Measurements from ENCODE around the gene MDH1B.
"Not testable (repeated sequence)": the region's sequence is repeated elsewhere in the genome, so short reads cannot be mapped to it uniquely, and the experiment has no call there.

Gene MDH1B
- long read RNA-seq, partial matches to known transcripts: 6 of 23 reads
- long read RNA-seq, other reads (novel, unspliced or antisense): 11 of 23 reads

DNA sequence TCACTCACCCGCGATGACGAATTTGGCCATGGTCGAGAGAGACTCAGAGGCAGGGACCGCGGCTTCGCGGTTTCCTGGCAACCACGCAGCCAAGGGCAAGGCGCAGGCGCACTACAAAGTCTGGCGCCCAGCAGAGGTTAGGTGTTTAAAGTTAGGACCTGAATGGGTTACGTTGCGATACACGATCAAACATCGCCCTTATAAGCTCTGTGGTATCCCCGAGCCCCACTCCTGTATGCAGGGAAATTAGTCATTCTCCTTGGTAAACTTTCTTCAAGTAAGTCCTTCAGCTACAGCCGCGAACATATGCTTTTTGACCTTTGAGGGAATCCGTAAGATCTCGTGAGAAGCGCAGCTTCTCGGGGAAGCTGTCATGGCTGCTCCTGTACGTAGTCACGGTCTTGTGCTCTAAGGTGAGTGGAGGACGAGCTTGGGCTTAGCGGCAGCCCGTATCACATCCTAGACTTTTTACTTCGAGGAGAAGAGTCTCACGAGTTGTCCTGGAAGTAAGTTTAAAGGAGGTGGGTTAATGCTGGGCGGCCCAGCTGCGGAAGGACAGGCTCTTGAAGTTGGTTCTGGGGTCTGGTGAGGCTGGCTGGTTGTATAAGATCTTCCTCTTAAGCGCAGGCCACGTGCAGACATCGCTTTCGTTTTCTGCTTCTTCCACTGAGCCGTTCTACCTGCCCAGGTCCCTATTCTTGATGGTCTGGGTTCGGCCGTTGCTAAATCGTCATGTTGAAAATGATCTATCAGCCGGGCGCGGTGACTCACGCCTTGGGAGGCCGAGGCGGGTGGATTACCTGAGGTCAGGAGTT is at the start of gene MDH1B, which contains the start of gene FASTKD2:
TSS of gene MDH1B (minus strand) at position 87 of the 815 bp plus-strand sequence. CDS start at position 30, 57 bp downstream.
TSS of gene FASTKD2 (plus strand) at position 365 of the 815 bp plus-strand sequence. CDS start 1,088 bp downstream, outside the sequence.
- Histone ChIP-seq H3K27ac (replicated peaks) (peak within 1 kb of the TSS; percentile 92), H3K4me3 (replicated peaks; ENCODE audit: insufficient read depth, low read length) (peak within 1 kb of the TSS; percentile 62), H3K27me3 (ENCODE audit: insufficient read depth, poor library complexity, severe bottlenecking) (peaks cover 8% of the 10 kb centered on the region)
- TF ChIP-seq POLR2AphosphoS5 (IDR thresholded peaks at IDR 0.05; ENCODE audit: low read depth): peak; percentile 89
- TF ChIP-seq, protein P1, sequence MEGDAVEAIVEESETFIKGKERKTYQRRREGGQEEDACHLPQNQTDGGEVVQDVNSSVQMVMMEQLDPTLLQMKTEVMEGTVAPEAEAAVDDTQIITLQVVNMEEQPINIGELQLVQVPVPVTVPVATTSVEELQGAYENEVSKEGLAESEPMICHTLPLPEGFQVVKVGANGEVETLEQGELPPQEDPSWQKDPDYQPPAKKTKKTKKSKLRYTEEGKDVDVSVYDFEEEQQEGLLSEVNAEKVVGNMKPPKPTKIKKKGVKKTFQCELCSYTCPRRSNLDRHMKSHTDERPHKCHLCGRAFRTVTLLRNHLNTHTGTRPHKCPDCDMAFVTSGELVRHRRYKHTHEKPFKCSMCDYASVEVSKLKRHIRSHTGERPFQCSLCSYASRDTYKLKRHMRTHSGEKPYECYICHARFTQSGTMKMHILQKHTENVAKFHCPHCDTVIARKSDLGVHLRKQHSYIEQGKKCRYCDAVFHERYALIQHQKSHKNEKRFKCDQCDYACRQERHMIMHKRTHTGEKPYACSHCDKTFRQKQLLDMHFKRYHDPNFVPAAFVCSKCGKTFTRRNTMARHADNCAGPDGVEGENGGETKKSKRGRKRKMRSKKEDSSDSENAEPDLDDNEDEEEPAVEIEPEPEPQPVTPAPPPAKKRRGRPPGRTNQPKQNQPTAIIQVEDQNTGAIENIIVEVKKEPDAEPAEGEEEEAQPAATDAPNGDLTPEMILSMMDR (IDR thresholded peaks at IDR 0.05; ENCODE audit: insufficient read depth, low read length): no peak
- TF ChIP-seq, protein P2, sequence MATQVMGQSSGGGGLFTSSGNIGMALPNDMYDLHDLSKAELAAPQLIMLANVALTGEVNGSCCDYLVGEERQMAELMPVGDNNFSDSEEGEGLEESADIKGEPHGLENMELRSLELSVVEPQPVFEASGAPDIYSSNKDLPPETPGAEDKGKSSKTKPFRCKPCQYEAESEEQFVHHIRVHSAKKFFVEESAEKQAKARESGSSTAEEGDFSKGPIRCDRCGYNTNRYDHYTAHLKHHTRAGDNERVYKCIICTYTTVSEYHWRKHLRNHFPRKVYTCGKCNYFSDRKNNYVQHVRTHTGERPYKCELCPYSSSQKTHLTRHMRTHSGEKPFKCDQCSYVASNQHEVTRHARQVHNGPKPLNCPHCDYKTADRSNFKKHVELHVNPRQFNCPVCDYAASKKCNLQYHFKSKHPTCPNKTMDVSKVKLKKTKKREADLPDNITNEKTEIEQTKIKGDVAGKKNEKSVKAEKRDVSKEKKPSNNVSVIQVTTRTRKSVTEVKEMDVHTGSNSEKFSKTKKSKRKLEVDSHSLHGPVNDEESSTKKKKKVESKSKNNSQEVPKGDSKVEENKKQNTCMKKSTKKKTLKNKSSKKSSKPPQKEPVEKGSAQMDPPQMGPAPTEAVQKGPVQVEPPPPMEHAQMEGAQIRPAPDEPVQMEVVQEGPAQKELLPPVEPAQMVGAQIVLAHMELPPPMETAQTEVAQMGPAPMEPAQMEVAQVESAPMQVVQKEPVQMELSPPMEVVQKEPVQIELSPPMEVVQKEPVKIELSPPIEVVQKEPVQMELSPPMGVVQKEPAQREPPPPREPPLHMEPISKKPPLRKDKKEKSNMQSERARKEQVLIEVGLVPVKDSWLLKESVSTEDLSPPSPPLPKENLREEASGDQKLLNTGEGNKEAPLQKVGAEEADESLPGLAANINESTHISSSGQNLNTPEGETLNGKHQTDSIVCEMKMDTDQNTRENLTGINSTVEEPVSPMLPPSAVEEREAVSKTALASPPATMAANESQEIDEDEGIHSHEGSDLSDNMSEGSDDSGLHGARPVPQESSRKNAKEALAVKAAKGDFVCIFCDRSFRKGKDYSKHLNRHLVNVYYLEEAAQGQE (IDR thresholded peaks at IDR 0.05; ENCODE audit: insufficient replicate concordance, low read depth): peak; percentile 67
- DNase-seq (ENCODE audit: low read depth in 1 of 2, low spot score in 1 of 2): peak; percentile 82 to 88

DNA sequence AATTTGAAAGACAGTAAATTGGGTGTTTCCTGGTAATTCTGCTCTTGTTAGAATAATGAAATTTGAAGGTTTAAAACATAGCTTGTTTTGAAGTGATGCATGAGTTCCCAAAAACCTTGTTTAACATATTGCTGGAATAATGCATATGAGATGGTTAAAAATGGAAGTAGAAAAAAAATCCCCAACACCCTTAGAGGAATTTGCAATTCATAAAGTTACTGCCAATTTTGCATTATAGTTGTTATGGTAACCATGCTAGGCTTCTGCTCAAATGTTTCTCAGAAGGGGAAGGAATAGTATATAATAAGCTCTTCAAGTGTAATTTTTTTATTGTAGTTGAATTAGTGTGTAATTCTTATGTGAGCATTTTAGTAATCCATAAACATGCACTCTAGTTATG is 49.4 kb upstream of the MDH1B start:
- Histone ChIP-seq H3K4me3 (replicated peaks; ENCODE audit: insufficient read depth, low read length) (no peak overlapping the region), H3K27ac (replicated peaks) (no peak overlapping the region), H3K27me3 (ENCODE audit: insufficient read depth, poor library complexity, severe bottlenecking) (no peaks in the 10 kb centered on the region)
- DNase-seq (ENCODE audit: low read depth in 1 of 2, low spot score in 1 of 2): no peak
- TF ChIP-seq, protein P2 (IDR thresholded peaks at IDR 0.05; ENCODE audit: insufficient replicate concordance, low read depth): no peak
- TF ChIP-seq, protein P1 (IDR thresholded peaks at IDR 0.05; ENCODE audit: insufficient read depth, low read length): no peak
- no peak for TF ChIP-seq POLR2AphosphoS5 (IDR thresholded peaks at IDR 0.05; ENCODE audit: low read depth)
- TF ChIP-seq SPI1 (IDR thresholded peaks at IDR 0.05; ENCODE audit: borderline replicate concordance, low read depth): no peak
- no peak for TF ChIP-seq GABPA (IDR thresholded peaks at IDR 0.05; ENCODE audit: low read depth)

DNA sequence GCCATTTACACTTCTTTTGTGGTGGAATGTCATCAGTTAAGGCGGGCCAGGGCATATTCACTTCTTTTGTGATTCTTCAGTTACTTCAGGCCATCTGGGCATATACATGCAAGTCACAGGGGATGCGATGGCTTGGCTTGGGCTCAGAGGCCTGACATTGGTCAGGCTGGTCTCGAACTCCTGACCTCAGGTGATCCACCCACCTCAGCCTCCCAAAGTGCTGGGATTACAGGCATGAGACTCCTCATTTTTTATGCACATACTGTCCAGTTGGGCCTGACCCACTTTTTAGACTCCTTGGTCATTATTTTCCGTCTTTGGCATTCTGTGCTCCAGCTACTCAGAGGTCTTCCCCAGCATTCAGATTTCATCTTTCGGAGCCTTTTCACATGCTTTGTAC is 47.3 kb upstream of the MDH1B start:
- H3K27ac ChIP-seq (replicated peaks); DNase-seq (ENCODE audit: low read depth in 1 of 2, low spot score in 1 of 2); H3K4me3 ChIP-seq (replicated peaks; ENCODE audit: insufficient read depth, low read length); H3K27me3 ChIP-seq (ENCODE audit: insufficient read depth, poor library complexity, severe bottlenecking): not testable (repeated sequence)

DNA sequence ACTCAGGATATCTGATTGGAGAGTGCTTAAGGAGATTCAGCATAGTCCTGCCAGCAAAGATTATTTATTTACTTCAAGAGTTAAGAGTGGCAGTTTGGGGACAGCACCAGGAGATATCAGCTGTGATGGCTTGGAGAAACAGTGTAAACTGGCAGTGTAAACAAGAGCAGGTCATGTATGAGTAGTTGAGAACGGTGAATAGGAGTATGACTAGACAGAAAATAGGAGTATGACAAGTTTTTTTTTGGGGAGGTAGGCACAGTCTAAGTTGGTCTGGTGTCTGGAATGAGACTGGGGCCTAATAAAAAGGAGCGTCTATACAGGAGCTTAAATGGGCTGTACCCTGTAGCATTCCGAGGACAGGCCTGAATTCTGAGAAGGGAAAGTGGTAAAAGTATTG is 42.5 kb upstream of the MDH1B start:
- not testable (repeated sequence) for H3K4me3 ChIP-seq (replicated peaks; ENCODE audit: insufficient read depth, low read length)

More for the DNA sequence above, 42.5 kb upstream of the MDH1B start:
- H3K27ac ChIP-seq (replicated peaks); DNase-seq (ENCODE audit: low read depth in 1 of 2, low spot score in 1 of 2); H3K27me3 ChIP-seq (ENCODE audit: insufficient read depth, poor library complexity, severe bottlenecking): not testable (repeated sequence)
